Activated CD4-positive, alpha-beta T cell treated with anti-CD3 and anti-CD28 coated beads, Interleukin-10, Interleukin-2, amounts not matched to agents 100 ng/mL and 50 ng/mL, durations not matched to agents 16 hours and 8 hours (primary cell): ENCODE data around the gene OPN3.
"Not testable (repeated sequence)": the region's sequence is repeated elsewhere in the genome, so short reads cannot be mapped to it uniquely, and the experiment has no call there.

Experiments used
- DNase-seq: peaks from one replicate; pipeline ENCODE4 v3.0.0-alpha.2; 2020

Gene OPN3

GRCh38 chr1:241640149-241640866, at the start of gene OPN3, which contains the start of gene CHML:
Gene OPN3, minus strand, starts transcription at chr1:241640369. Its CDS starts 115 bp downstream, at chr1:241640254.
Gene CHML, minus strand, starts transcription at chr1:241640369. Its CDS starts 4,603 bp downstream, at chr1:241635766.
- DNase-seq: peak; percentile 95

GRCh38 chr1:241688940-241689368, 48.8 kb upstream of the OPN3 start:
- DNase-seq: no peak

- DNase-seq: no peak
Observed at GRCh38 chr1:241684108-241684507, 43.9 kb upstream of the OPN3 start.

- DNase-seq: no peak
Observed at GRCh38 chr1:241682921-241683320, 42.8 kb upstream of the OPN3 start.

- DNase-seq: not testable (repeated sequence)
Observed at GRCh38 chr1:241681861-241682448, 41.8 kb upstream of the OPN3 start.

- DNase-seq: no peak
Observed at GRCh38 chr1:241679961-241680360, 39.8 kb upstream of the OPN3 start.

GRCh38 chr1:241679404-241679803, 39.2 kb upstream of the OPN3 start:
- DNase-seq: no peak

GRCh38 chr1:241678536-241678935, 38.4 kb upstream of the OPN3 start:
- no peak for DNase-seq

GRCh38 chr1:241677201-241677600, 37.0 kb upstream of the OPN3 start:
- DNase-seq: peak; percentile 46

GRCh38 chr1:241675983-241676382, 35.8 kb upstream of the OPN3 start:
- no peak for DNase-seq

- DNase-seq: no peak
Observed at GRCh38 chr1:241674805-241675384, 34.7 kb upstream of the OPN3 start.

GRCh38 chr1:241672301-241672700, 32.1 kb upstream of the OPN3 start:
- DNase-seq: no peak

GRCh38 chr1:241666419-241666818, 26.2 kb upstream of the OPN3 start:
- DNase-seq: no peak

- no peak for DNase-seq
Observed at GRCh38 chr1:241660424-241660972, 20.3 kb upstream of the OPN3 start.

GRCh38 chr1:241659016-241659415, 18.8 kb upstream of the OPN3 start:
- DNase-seq: not testable (repeated sequence)

GRCh38 chr1:241658081-241658793, 18.1 kb upstream of the OPN3 start:
- no peak for DNase-seq

- no peak for DNase-seq
Observed at GRCh38 chr1:241654641-241655040, 14.5 kb upstream of the OPN3 start.

GRCh38 chr1:241654019-241654418, 13.8 kb upstream of the OPN3 start:
- no peak for DNase-seq

GRCh38 chr1:241652012-241652411, 11.8 kb upstream of the OPN3 start, which contains the start of gene WDR64:
Gene WDR64, plus strand, starts transcription at chr1:241652281. Its CDS starts 204 bp downstream, at chr1:241652485.
- no peak for DNase-seq

- no peak for DNase-seq
Observed at GRCh38 chr1:241648159-241648558, 8.0 kb upstream of the OPN3 start.

- no peak for DNase-seq
Observed at GRCh38 chr1:241647658-241648057, 7.5 kb upstream of the OPN3 start.

- DNase-seq: no peak
Observed at GRCh38 chr1:241646201-241646600, 6.0 kb upstream of the OPN3 start.

GRCh38 chr1:241645199-241645598, 5.0 kb upstream of the OPN3 start:
- no peak for DNase-seq
